CD4-positive, alpha-beta T cell (primary cell): ENCODE measurements around the gene EFEMP2. TPM values are rescaled to one million over a fixed set of nuclear protein-coding genes. Genes with fewer than 3 reads are reported as not detected.

Experiments used
- ATAC-seq: fragments of 200-7000 bp; cut with Tn5 transposase; one replicate; pipeline ENCODE4 v1.10.0; 2022; ENCODE audit warnings: mild to moderate bottlenecking; ENCODE audit not compliant: poor library complexity
- CTCF ChIA-PET: fragments of 350-600 bp; sonication (Branson Sonifier 250); formaldehyde crosslinking; loops from one replicate; lab custom pipeline; 2021; ENCODE audit warnings: antibody characterized with exemption, inconsistent platforms; lab: Charles Lee
- POLR2A ChIA-PET: fragments of 350-600 bp; sonication (Branson Sonifier 250); formaldehyde crosslinking; loops from one replicate; lab custom pipeline; 2021; ENCODE audit warnings: antibody characterized with exemption, inconsistent platforms; lab: Charles Lee
- DNase-seq, 14 experiments: peaks; one replicate each; pipeline ENCODE4 v3.0.0-alpha.2; 2013 to 2020; ENCODE audit warnings: mixed read lengths in 2 of 14
- H3K27ac ChIP-seq, 2 donors: one replicate each; pipeline versions ENCODE4 v1.5.1 to v1.7.0; 2013; ENCODE audit warnings: low read length in 2 of 2, low read depth in 1 of 2, mild to moderate bottlenecking in 1 of 2
- H3K27me3 ChIP-seq, 2 experiments: 1 replicate in 1 of 2; 2 replicates in 1 of 2; pipeline versions ENCODE4 v1.6.1 to v1.7.0; 2013; ENCODE audit warnings: low read length in 2 of 2, control low read depth in 1 of 2, mild to moderate bottlenecking in 1 of 2, moderate library complexity in 1 of 2; ENCODE audit not compliant: insufficient read depth in 2 of 2, control insufficient read depth in 1 of 2
- H3K36me3 ChIP-seq: one replicate; pipeline ENCODE4 v1.6.1; 2013; ENCODE audit warnings: low read length, control low read depth; ENCODE audit not compliant: insufficient read depth
- H3K4me1 ChIP-seq: one replicate; pipeline ENCODE4 v1.6.1; 2013; ENCODE audit warnings: low read length, control low read depth; ENCODE audit not compliant: insufficient read depth
- H3K4me3 ChIP-seq: one replicate; pipeline ENCODE4 v1.5.1; 2013; ENCODE audit warnings: mild to moderate bottlenecking, low read length, moderate library complexity
- H3K9me3 ChIP-seq, 2 experiments: 1 replicate in 1 of 2; 2 replicates in 1 of 2; pipeline versions ENCODE4 v1.6.1 to v1.7.0; 2013; ENCODE audit warnings: low read length in 2 of 2, mild to moderate bottlenecking in 2 of 2, control low read depth in 1 of 2, moderate library complexity in 1 of 2; ENCODE audit not compliant: control insufficient read depth in 1 of 2, insufficient read depth in 1 of 2
- H3K27ac Mint-ChIP-seq: one replicate; pipeline ENCODE4 v1.8.0; 2020; ENCODE audit warnings: mixed read lengths
- H3K27me3 Mint-ChIP-seq: one replicate; pipeline ENCODE4 v1.8.0; 2021; ENCODE audit warnings: mixed read lengths
- H3K36me3 Mint-ChIP-seq: one replicate; pipeline ENCODE4 v1.8.0; 2021; ENCODE audit warnings: low read depth, mixed read lengths
- H3K4me1 Mint-ChIP-seq: one replicate; pipeline ENCODE4 v1.8.0; 2021; ENCODE audit warnings: low read depth, mixed read lengths
- H3K4me3 Mint-ChIP-seq: one replicate; pipeline ENCODE4 v1.8.0; 2020; ENCODE audit warnings: mild to moderate bottlenecking, mixed read lengths
- H3K9me3 Mint-ChIP-seq: one replicate; pipeline ENCODE4 v1.8.0; 2020; ENCODE audit warnings: mixed read lengths
- CTCF ChIP-seq: fragments of 200-600 bp; IDR thresholded peaks from one replicate; pipeline ENCODE4 v1.8.0; 2022; ENCODE audit warnings: antibody characterized with exemption, mild to moderate bottlenecking
- intact Hi-C, 2 experiments: fragments of 100-400 bp; cut with DNase I in 1 of 2; cut with micrococcal nuclease in 1 of 2; formaldehyde crosslinking; loops; one replicate each; pipeline versions ENCODE4 v1.15.1 to v1.9.0; 2023 to 2025; cut with DNase I, micrococcal nuclease
- total RNA-seq, 174 experiments: library from RNA in 2 of 174; stranded (reverse) in 2 of 174; gene quantifications; one replicate each; pipeline ENCODE4 v1.2.3 and lab custom pipeline; 2021 to 2026

EFEMP2 gene
- total RNA-seq, 2 experiments from 2014 or later, result 5.2 to 5.9 TPM

GRCh38 chr11:65864706-65865471 lies 7.7 kb downstream of the EFEMP2 start:
- ChIA-PET CTCF (no interaction called here), POLR2A (no interaction called here)
- Mint-ChIP-seq H3K36me3 (peaks cover 69% of the 10 kb centered on the region), H3K27ac (no peak overlapping the region), H3K4me3 (peak overlapping the region; percentile 65), H3K27me3 (no peaks in the 10 kb centered on the region), H3K4me1 (peaks cover 18% of the 10 kb centered on the region), H3K9me3 (no peaks in the 10 kb centered on the region)
- TF ChIP-seq CTCF, result no peak
- Histone ChIP-seq H3K4me3 (no peak overlapping the region), H3K9me3 (no peaks in the 10 kb centered on the region), H3K4me1 (peaks cover 41% of the 10 kb centered on the region), H3K27ac (no peak overlapping the region), H3K27me3 (no peaks in the 10 kb centered on the region), H3K36me3 (peaks cover 67% of the 10 kb centered on the region)
- DNase-seq (peak in 1 of 14 experiments; percentile 16), ATAC-seq (no peak)
- intact Hi-C loops, result no loop called here

GRCh38 chr11:65863889-65864705 lies 8.5 kb downstream of the EFEMP2 start:
- Mint-ChIP-seq H3K27me3 (no peaks in the 10 kb centered on the region), H3K36me3 (peaks cover 76% of the 10 kb centered on the region), H3K4me3 (no peak overlapping the region), H3K9me3 (no peaks in the 10 kb centered on the region), H3K4me1 (peaks cover 21% of the 10 kb centered on the region), H3K27ac (no peak overlapping the region)
- Histone ChIP-seq H3K9me3 (no peaks in the 10 kb centered on the region), H3K27ac (no peak overlapping the region), H3K27me3 (no peaks in the 10 kb centered on the region), H3K4me3 (no peak overlapping the region), H3K36me3 (peaks cover 67% of the 10 kb centered on the region), H3K4me1 (peaks cover 47% of the 10 kb centered on the region)
- intact Hi-C loops, result no loop called here
- CTCF ChIA-PET, result interaction anchor here (1.6 kb wide), 1 partner anchor 21 kb away, joined by 5 read pairs; no protein-coding TSS in a partner anchor
- DNase-seq (peak in 1 of 14 experiments; percentile 11), ATAC-seq (no peak)
- no peak for TF ChIP-seq CTCF
- POLR2A ChIA-PET, result no interaction called here

- ChIA-PET POLR2A (interaction anchor here (0.6 kb wide), 1 partner anchor 109 kb away, joined by 3 read pairs; no protein-coding TSS in a partner anchor), CTCF (interaction anchor here (1.6 kb wide), 1 partner anchor 21 kb away, joined by 5 read pairs; no protein-coding TSS in a partner anchor)
- H3K4me3 Mint-ChIP-seq, result no peak overlapping the region
- intact Hi-C loops, result no loop called here
- no peak for ATAC-seq
- peaks cover 30% of the 10 kb centered on the region for H3K4me1 Mint-ChIP-seq
- TF ChIP-seq CTCF, result no peak
- H3K27ac ChIP-seq, result peak overlapping the region in 1 of 2 donors; percentile 22
- H3K36me3 ChIP-seq, result peaks cover 66% of the 10 kb centered on the region
- H3K36me3 Mint-ChIP-seq, result peaks cover 85% of the 10 kb centered on the region
- no peaks in the 10 kb centered on the region for H3K9me3 Mint-ChIP-seq
- H3K4me1 ChIP-seq, result peaks cover 55% of the 10 kb centered on the region
- no peaks in the 10 kb centered on the region for H3K9me3 ChIP-seq
- H3K27me3 ChIP-seq, result no peaks in the 10 kb centered on the region
- no peak overlapping the region for H3K4me3 ChIP-seq
- H3K27ac Mint-ChIP-seq, result no peak overlapping the region
- peak in 2 of 14 experiments; percentile 27 for DNase-seq
- no peaks in the 10 kb centered on the region for H3K27me3 Mint-ChIP-seq
Observed at GRCh38 chr11:65862941-65863888, 9.4 kb downstream of the EFEMP2 start.
